NCI-H526 treated with DMSO at 0.1 percent for 48 hours (cell line): ENCODE results near the gene PFKFB2.

Source experiments
- DNase-seq: peaks from one replicate; lab custom pipeline; 2025; lab: John Stamatoyannopoulos, UW

PFKFB2 gene

GRCh38 chr1:207067185-207067584, 14.1 kb downstream of the PFKFB2 start:
- no peak for DNase-seq

DNA sequence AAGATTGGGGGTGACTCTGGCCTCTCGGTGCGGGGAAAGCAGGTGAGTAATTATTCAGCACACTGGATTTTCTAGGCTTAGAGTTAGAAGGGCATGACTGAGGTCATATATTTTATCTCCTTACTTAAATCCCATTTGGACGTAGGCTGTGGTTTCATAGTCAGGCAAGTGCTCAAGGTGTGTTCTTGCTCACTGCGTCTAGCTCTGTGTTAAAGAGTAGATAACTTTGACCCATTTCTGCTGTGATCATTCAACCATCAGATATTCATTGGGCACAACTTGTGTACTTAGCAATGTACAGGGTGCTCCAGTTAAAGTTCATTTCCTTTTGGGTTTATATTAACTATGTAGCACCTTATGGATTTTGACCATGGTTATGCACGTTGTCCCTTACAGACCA, 14.6 kb downstream of the PFKFB2 start:
- no peak for DNase-seq

GRCh38 chr1:207069061-207069460, 16.0 kb downstream of the PFKFB2 start:
- no peak for DNase-seq

DNA sequence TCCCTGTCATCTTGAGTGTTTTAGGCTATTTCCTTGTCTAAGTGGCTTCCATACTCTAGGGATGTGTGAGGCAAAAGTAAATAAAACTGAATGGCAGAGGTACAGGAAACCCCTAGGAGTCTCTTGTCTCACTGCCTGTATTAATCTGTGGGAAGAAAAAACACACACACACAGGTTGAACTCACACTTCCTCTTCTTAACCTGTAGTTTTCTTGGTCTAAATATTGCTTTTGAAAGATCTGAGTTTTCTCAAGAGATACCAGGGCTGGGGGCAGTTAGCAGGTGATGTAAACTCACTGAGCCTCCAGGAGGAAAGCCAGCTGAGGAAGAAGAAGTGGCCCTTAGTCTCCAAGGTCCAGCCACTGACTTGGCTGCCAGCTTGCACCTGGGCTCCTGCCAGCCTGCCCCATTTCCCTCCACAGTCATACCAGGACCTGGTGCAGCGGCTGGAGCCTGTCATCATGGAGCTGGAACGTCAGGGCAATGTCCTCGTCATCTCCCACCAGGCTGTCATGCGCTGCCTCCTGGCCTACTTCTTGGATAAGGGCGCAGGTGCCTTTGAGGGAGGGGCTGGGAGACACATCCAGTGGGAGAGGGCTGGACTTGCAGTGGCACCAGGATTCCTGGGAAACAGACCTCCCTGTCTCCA, 16.9 kb downstream of the PFKFB2 start:
- DNase-seq, result no peak

GRCh38 chr1:207070811-207071210, 17.7 kb downstream of the PFKFB2 start:
- no peak for DNase-seq

DNA sequence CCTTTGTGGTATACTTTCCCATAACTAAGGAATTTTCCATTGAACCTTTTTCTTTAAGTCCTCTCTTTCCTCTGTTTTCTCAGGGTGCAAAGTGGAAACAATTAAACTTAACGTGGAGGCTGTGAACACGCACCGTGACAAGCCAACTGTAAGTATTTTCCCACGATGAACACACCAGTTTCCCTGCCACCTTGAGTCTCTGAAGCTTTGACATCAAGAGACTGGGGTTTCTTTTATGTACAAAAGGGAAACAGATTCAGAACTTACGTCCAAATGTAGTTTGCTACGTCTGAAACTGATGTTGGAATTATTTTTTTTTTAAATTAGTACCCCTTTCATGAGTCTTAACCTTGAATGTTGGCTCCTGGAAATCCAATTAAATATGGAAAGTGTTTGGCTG, 18.4 kb downstream of the PFKFB2 start:
- no peak for DNase-seq

GRCh38 chr1:207072233-207072632, 19.2 kb downstream of the PFKFB2 start:
- DNase-seq, result no peak

DNA sequence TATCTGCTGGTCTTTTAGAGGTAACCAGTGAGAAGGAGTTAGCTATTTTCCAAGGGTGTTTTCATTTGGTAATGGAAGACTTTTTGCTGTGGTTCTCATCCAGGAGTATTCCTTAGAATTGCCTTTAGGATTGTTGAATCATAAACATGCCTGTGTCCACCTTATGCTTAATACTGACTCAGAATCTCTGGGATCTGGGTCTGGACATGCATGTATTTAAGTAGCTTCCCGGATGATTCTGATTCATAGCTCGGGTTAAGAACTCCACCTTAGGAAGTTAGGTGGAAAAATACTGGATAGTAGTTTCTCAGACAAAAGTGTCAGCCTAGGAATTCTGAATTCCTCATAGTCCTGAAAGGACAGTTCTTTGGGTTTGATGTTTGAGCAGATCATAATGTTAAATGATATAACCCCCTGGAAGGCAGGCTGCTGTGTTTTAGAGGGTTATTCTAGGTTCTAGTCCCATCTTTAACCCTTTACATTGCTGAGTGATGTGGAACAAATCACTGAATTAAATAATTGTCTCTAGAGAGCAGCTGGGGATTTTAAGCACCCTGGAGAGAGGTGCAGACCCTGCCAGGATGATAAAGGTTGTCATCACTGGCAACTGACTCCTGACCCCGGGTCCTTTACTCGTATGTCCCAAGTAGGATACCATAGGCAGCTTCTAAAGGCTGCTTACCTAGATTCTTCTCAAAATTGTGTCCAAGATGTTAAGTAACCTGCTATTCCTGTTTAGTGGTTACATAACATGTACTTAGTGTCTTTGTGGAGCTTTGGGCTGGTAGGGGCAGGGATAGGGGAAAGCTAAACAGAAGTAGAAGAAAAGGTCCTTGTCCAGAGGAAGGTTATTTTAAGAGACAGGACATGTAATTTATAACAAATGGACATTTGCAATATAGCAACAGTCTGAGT, 21.1 kb downstream of the PFKFB2 start:
- no peak for DNase-seq

GRCh38 chr1:207076181-207076955, 23.3 kb downstream of the PFKFB2 start:
- no peak for DNase-seq

GRCh38 chr1:207077012-207077411, 23.9 kb downstream of the PFKFB2 start:
- DNase-seq, result no peak

DNA sequence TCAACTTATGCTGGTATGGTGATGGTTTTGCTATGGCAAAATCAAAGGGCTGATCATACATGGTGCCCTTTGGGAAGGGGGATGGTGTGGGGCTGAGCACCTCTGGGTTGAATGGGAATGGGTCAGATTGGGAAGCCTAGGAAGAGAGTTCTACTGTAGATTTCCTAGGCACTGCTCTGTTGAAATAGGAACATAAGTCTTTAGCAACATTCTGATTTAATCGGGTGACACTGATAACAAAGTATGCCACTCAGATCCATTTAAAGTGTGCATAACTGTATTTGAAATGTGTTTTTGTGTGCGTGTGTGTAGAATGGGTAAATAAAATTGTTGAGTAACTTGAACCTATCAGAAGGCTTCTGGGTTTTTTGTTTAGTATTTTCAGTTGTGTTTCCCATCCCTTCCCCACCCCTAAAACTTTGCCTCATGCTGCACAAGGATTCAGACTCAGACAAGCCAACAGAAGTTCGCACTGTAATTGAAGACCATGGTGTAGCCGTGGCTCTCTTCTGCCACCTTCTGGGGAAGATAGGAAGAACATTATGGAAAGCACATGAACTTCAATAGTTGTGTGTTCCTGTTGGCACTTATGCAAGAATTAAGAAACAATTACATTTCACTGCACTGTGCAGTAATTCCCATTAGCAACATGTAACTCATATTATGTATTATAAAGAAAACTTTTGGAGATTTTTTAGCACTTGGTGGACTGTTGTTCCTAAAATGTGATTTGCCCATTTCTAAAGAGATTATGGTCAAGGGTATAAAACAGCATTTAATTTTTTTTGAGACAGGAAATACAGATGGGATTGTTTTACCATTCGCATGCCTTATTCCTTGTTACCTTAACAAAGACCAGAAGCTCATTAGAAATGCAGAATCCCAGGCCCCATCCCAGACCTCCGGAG, 24.6 kb downstream of the PFKFB2 start:
- peak; percentile 3 for DNase-seq

DNA sequence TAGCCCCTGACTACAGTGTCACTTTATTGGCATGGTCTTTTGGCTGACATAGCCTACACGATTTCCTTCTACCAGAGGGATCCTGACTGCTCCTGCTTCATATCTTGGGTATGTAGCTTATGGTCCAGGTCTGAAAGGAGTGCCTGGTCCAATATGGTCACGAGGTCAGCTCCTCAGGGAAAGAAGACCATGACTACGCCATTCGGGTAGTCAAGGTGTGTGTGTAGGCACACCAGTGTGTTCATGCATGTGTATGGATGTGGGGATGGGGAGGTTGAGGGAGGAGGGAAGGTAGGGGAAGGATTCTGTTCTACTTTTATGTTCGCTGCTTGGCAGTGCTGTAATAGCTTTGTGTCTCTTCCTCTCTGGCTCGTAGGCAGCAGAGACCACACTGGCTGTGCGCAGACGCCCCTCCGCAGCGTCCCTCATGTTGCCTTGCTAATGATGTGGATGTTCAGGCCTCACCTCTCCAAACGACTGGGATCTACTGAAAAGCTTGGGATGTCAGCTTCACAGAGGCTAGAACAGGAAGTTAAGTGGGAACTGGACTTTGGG, 25.6 kb downstream of the PFKFB2 start:
- DNase-seq, result no peak

- no peak for DNase-seq
Measured at GRCh38 chr1:207079706-207080241, 26.7 kb downstream of the PFKFB2 start.

DNA sequence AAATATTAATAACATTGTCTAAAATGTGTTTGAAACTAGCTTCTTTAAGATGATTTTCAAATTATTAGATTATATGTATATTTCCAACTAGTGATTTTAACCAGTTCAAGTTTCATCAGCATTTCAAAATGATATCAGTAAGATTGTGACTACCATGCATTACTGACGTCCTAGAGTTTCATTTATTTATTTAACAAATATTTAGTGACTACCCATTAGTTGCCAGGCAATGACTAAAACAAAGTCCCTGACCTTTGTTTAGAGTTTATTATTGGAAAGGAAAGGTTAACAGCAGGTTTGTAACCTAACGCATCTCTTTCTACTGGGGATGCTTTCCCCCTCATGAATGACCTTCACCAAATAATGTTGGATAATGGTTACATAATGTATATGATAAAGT, 28.0 kb downstream of the PFKFB2 start:
- DNase-seq, result no peak

- DNase-seq, result no peak
Measured at GRCh38 chr1:207081806-207082205, 28.7 kb downstream of the PFKFB2 start.

- DNase-seq, result no peak
Measured at GRCh38 chr1:207084232-207084631, 31.2 kb downstream of the PFKFB2 start.

GRCh38 chr1:207084701-207085180, 31.7 kb downstream of the PFKFB2 start:
- no peak for DNase-seq

GRCh38 chr1:207085887-207086286, 32.8 kb downstream of the PFKFB2 start:
- no peak for DNase-seq

- no peak for DNase-seq
Measured at GRCh38 chr1:207088161-207088560, 35.1 kb downstream of the PFKFB2 start.

- no peak for DNase-seq
Measured at GRCh38 chr1:207088701-207089626, 35.9 kb downstream of the PFKFB2 start, which contains the start of gene C4BPB. Gene C4BPB (plus strand): TSS chr1:207088860. CDS start chr1:207089532, 672 bp downstream.
